MCF 10A (cell line): ENCODE results near the gene TUBB. TPM values are rescaled to one million over a fixed set of nuclear protein-coding genes. Genes with fewer than 3 reads are reported as not detected.
A peak's percentile ranks its signal among the peaks of the same experiment; 100 is the strongest.

Experiments
- BruUV-seq: library from RNA; stranded (reverse); fragments of 400-500 nt; replicated peaks from 2 replicates; lab custom pipeline; 2021; lab: Mats Ljungman, UMichigan
- CTCF ChIA-PET: fragments of 300-600 bp; sonication (Branson Sonifier 250); formaldehyde crosslinking; extraction: SDS; loops from one replicate; lab custom pipeline; 2021; ENCODE audit warnings: antibody characterized with exemption, inconsistent platforms; lab: Yijun Ruan, JAX
- POLR2A ChIA-PET: fragments of 300-600, 350-650 bp; sonication (Branson Sonifier 250); formaldehyde crosslinking; extraction: SDS; loops from one replicate; lab custom pipeline; 2020; ENCODE audit warnings: antibody characterized with exemption, inconsistent platforms; lab: Yijun Ruan, JAX
- DNase-seq: peaks from one replicate; pipeline ENCODE4 v3.0.0-alpha.2; 2018; ENCODE audit not compliant: unreplicated experiment
- H3K27ac Mint-ChIP-seq: one replicate; pipeline ENCODE4 v1.8.0; 2022; ENCODE audit warnings: mild to moderate bottlenecking, low read depth, mixed read lengths; ENCODE audit not compliant: unreplicated experiment
- H3K27me3 Mint-ChIP-seq: one replicate; pipeline ENCODE4 v1.8.0; 2022; ENCODE audit warnings: mixed read lengths; ENCODE audit not compliant: insufficient read depth, unreplicated experiment
- H3K36me3 Mint-ChIP-seq: one replicate; pipeline ENCODE4 v1.8.0; 2022; ENCODE audit warnings: mild to moderate bottlenecking, moderate library complexity, mixed read lengths; ENCODE audit not compliant: insufficient read depth, unreplicated experiment
- H3K4me1 Mint-ChIP-seq: one replicate; pipeline ENCODE4 v1.8.0; 2022; ENCODE audit warnings: mixed read lengths; ENCODE audit not compliant: insufficient read depth, unreplicated experiment
- H3K4me3 Mint-ChIP-seq: one replicate; pipeline ENCODE4 v1.8.0; 2022; ENCODE audit warnings: mild to moderate bottlenecking, moderate library complexity, mixed read lengths; ENCODE audit not compliant: unreplicated experiment
- H3K9me3 Mint-ChIP-seq: one replicate; pipeline ENCODE4 v1.8.0; 2022; ENCODE audit warnings: mixed read lengths; ENCODE audit not compliant: unreplicated experiment
- intact Hi-C: fragments of 100-400 bp; cut with micrococcal nuclease; formaldehyde crosslinking; loops from 2 replicates; pipeline ENCODE4 v1.14.1; 2022
- total RNA-seq: library from RNA; stranded (reverse); gene quantifications from 2 replicates; pipeline ENCODE4 v1.2.3, GENCODE V29; 2022
- TF ChIP-seq, protein P1 (sequence below): fragments of 200-600 bp; IDR thresholded peaks from one replicate; pipeline ENCODE4 v1.8.0; 2022; ENCODE audit warnings: antibody characterized with exemption, mild to moderate bottlenecking; ENCODE audit not compliant: unreplicated experiment

The TUBB gene
- total RNA-seq, 1 experiment from 2014 or later = 210 TPM

DNA sequence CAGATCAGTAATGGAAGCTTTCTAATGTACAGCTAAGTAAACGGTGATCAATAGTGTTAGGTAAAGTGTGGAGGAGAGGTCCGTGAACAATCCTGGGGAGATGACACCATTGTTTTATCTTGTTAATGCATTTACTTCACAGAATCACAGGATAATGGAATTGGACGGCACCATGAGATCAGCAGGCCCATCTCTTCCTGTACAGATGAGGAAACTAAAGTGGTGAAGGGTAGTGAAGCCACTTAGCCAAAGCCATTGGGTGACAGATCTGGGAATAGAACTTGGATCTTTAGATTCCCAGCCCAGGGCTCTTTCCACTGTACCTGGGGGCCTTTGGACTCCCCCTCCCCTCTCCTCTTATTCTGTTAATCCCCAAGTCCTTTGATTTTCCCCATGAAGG, 50.4 kb downstream of the TUBB start:
- Mint-ChIP-seq H3K4me1 (peaks cover 34% of the 10 kb centered on the region), H3K27me3 (no peaks in the 10 kb centered on the region), H3K4me3 (no peak overlapping the region), H3K27ac (peak overlapping the region; percentile 76), H3K9me3 (no peaks in the 10 kb centered on the region), H3K36me3 (no peaks in the 10 kb centered on the region)
- intact Hi-C loops = no loop called here
- ChIA-PET CTCF (interaction anchor here (1.0 to 1.3 kb wide), 3 partner anchors 16 to 27 kb away, joined by 3 to 5 read pairs (median 5); no protein-coding TSS in a partner anchor), POLR2A (interaction anchor here (0.6 to 5.1 kb wide), 11 partner anchors 11 to 1057 kb away, joined by 3 to 74 read pairs (median 5); partner anchors contain the start of genes HSPA1B and IER3)
- BruUV-seq = no TSS peak
- TF ChIP-seq, protein P1, sequence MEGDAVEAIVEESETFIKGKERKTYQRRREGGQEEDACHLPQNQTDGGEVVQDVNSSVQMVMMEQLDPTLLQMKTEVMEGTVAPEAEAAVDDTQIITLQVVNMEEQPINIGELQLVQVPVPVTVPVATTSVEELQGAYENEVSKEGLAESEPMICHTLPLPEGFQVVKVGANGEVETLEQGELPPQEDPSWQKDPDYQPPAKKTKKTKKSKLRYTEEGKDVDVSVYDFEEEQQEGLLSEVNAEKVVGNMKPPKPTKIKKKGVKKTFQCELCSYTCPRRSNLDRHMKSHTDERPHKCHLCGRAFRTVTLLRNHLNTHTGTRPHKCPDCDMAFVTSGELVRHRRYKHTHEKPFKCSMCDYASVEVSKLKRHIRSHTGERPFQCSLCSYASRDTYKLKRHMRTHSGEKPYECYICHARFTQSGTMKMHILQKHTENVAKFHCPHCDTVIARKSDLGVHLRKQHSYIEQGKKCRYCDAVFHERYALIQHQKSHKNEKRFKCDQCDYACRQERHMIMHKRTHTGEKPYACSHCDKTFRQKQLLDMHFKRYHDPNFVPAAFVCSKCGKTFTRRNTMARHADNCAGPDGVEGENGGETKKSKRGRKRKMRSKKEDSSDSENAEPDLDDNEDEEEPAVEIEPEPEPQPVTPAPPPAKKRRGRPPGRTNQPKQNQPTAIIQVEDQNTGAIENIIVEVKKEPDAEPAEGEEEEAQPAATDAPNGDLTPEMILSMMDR = no peak
- no peak for DNase-seq

DNA sequence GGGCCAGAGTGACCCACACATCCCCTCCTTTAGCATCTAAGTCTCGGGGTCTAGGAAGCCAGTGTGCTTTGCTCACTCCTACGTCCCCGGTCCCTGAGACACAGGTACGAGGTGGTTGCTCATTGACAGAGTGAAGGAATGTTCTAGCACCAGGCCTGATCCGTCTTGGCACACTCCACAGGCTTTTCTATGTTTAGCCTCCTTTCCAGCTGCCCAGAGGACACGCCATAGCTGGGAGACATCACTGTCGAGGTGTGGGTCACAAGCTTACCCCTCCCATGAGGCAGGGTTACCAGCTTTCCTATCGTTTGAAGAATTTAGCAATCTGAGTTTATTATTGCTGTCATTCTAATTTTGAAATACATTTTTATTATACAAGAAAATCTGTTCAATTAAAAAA, 54.5 kb downstream of the TUBB start:
- Mint-ChIP-seq H3K36me3 (no peaks in the 10 kb centered on the region), H3K4me3 (no peak overlapping the region), H3K4me1 (peaks cover 44% of the 10 kb centered on the region), H3K27me3 (no peaks in the 10 kb centered on the region), H3K9me3 (no peaks in the 10 kb centered on the region), H3K27ac (peak overlapping the region; percentile 31)
- TF ChIP-seq, protein P1 = no peak
- intact Hi-C loops = no loop called here
- DNase-seq = no peak
- BruUV-seq = no TSS peak
- ChIA-PET CTCF (interaction anchor here (0.7 to 3.3 kb wide), 3 partner anchors 20 to 451 kb away, joined by 3 to 14 read pairs (median 4); no protein-coding TSS in a partner anchor), POLR2A (interaction anchor here (1.2 to 3.7 kb wide), 4 partner anchors 23 to 45 kb away, joined by 3 to 21 read pairs (median 8); no protein-coding TSS in a partner anchor)

Other genes with a start within 250 kb of the TUBB start
- gene HLA-E, start 230.8 kb upstream of the TUBB start, total RNA-seq = 83.6 and 103 TPM in 2 replicates
- gene GNL1, start 163.9 kb upstream of the TUBB start, total RNA-seq = 69.1 and 76.8 TPM in 2 replicates
- 20.0 and 26.2 TPM in 2 replicates for gene PRR3, start 163.1 kb upstream of the TUBB start, total RNA-seq
- gene ABCF1, start 148.9 kb upstream of the TUBB start, total RNA-seq = 58.0 and 63.9 TPM in 2 replicates
- gene PPP1R10, start 103.1 kb upstream of the TUBB start, total RNA-seq = 103 and 209 TPM in 2 replicates
- gene MRPS18B, start 102.5 kb upstream of the TUBB start, total RNA-seq = 120 and 127 TPM in 2 replicates
- 6.4 and 8.6 TPM in 2 replicates for gene ATAT1, start 93.5 kb upstream of the TUBB start, total RNA-seq
- 10.3 and 15.7 TPM in 2 replicates for gene C6orf136, start 73.2 kb upstream of the TUBB start, total RNA-seq
- gene DHX16, start 47.3 kb upstream of the TUBB start, total RNA-seq = 41.3 and 49.8 TPM in 2 replicates
- 66.9 and 74.7 TPM in 2 replicates for gene PPP1R18, start 33.7 kb upstream of the TUBB start, total RNA-seq
- 3.8 and 5.3 TPM in 2 replicates for gene NRM, start 29.4 kb upstream of the TUBB start, total RNA-seq
- gene MDC1, start 3.1 kb upstream of the TUBB start, total RNA-seq = 50.6 and 54.5 TPM in 2 replicates
- 61.8 and 73.7 TPM in 2 replicates for gene FLOT1, start 22.3 kb downstream of the TUBB start, total RNA-seq
- 154 and 192 TPM in 2 replicates for gene IER3, start 24.2 kb downstream of the TUBB start, total RNA-seq
- gene DDR1, start 164.2 kb downstream of the TUBB start, total RNA-seq = 59.7 and 66.0 TPM in 2 replicates
- 30.6 and 33.9 TPM in 2 replicates for gene GTF2H4, start 187.9 kb downstream of the TUBB start, total RNA-seq
- 38.8 and 52.7 TPM in 2 replicates for gene VARS2, start 193.9 kb downstream of the TUBB start, total RNA-seq
- not detected in 2 replicates for gene SFTA2, start 211.8 kb downstream of the TUBB start, total RNA-seq
- gene MUCL3, start 220.6 kb downstream of the TUBB start, total RNA-seq = not detected in 2 replicates